ENCODE results near the gene POU5F2.

Gene POU5F2, protein sequence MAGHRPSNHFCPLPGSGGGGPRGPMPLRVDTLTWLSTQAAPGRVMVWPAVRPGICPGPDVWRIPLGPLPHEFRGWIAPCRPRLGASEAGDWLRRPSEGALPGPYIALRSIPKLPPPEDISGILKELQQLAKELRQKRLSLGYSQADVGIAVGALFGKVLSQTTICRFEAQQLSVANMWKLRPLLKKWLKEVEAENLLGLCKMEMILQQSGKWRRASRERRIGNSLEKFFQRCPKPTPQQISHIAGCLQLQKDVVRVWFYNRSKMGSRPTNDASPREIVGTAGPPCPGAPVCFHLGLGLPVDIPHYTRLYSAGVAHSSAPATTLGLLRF

DNA sequence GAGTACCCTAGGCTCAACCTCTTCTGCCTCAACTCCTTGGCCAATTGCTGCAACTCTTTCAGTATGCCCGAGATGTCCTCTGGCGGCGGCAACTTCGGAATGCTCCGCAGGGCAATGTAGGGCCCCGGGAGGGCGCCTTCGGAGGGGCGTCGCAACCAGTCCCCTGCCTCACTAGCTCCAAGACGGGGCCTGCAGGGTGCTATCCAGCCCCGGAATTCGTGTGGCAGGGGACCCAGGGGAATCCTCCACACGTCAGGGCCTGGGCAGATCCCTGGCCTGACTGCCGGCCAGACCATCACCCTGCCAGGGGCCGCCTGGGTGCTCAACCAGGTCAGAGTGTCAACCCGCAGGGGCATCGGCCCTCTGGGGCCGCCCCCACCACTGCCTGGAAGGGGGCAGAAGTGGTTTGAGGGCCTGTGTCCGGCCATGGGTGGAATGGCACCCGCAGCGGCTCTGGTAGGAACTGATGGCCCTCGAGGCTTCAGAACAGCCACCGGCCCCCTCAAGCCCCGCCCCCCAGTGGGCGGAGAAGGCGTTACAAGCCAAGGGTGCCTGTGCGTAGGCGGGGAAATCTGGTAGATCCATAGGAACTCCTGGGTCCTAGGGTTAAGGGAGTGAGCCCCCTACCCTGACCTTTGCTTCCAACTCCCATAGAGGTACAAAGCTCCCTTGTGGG, at the start of gene POU5F2:
Gene POU5F2, minus strand, starts transcription at position 465 of the 676 bp plus-strand sequence. Its CDS starts 37 bp downstream, at position 428.
- DNase-seq (ENCODE audit: low spot score): no peak

DNA sequence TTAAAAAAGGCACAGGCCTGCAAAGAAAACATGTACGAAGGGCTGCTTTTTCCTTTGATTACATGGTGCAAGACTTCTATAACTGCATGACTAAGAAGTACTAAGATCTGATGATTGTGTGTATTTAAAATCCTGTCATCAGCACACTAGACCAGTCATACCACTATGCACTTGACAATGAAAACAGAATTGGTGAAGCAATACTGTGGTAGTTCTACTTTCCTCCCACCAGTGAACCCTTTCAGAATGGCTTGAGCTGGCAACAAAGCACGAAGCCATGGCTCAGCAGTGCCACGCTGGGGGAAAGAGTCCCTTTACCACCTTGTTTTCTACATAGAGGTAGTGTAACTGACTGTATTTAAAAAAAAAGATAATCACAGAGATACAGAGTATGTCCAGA, 49.0 kb upstream of the POU5F2 start:
- peak; percentile 38 for DNase-seq (ENCODE audit: low spot score)

DNA sequence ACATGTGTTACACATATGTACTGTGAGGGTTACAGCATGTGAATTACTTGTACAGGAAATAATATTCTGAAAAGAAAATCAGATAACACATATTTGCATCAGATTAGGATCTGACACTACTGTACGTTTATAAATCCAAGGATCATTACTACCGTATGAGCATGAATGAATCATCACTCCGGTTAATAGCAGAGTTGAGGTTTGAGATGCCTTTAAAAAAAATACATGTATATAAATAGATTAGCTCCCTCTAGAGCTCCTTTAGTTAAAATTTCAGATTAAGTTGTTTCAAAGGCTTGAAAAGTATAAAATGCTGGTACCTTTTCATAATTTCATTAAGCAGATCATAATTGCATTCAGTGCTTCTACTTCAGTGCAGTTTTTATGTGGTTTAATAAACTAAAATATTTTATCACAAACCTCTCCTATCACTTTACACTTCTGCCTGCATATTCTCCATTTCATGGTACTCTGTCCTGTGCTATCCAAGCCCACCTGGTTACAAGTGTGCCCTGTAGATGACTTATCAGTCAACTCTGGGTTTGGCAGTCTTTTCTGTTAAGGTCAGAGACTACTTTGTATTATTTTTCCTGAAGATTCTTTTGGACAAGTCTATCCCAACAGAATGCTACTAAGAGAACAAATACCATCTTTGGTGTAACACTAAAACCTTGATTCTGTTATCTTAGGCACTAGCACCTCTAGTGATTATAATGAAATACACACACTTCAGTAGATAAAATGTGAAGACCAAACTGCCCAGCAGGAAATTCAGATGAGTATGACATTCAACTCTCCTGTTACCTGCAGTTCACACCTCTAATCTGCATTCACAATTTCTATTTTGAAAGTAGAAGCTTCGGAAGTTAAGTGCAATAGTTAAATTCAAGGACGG, 48.0 kb upstream of the POU5F2 start:
- DNase-seq (ENCODE audit: low spot score): peak; percentile 78

DNA sequence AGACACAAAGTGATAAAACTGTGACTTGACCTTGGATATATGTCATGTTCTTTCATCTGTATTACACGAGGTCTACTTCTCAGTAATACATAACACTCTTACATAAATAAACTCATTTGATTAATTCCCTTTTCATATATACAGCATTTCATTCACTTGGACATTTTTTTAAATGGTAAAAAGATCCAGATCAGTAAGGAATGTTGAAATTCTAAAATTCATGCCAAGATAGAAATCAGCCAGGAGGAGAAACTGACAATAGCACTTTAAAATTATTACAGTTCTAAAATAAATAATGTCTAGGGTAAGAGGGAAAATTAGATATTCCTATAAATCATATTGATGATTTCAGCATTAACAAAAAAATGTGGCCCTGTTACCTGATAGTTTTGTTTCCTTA, 46.2 kb upstream of the POU5F2 start:
- DNase-seq (ENCODE audit: low spot score): no peak

DNA sequence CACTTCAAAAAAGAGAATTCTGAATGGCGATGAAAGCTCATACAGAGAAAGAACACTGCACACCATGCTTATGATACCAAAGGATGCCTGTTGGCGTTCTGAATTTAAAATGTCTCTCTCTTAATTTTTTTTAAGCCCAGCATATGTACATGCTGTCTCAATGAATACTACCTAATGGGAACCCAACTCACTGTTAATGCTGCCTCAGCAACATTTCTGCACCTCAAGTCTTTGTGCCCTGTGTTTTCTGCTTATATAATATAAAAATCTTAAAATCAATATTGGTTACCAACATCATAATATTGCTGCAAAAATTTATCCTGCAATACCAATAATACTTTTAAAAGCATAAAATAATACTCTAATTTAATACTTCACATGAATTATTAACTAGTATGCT, 44.1 kb upstream of the POU5F2 start:
- no peak for DNase-seq (ENCODE audit: low spot score)

DNA sequence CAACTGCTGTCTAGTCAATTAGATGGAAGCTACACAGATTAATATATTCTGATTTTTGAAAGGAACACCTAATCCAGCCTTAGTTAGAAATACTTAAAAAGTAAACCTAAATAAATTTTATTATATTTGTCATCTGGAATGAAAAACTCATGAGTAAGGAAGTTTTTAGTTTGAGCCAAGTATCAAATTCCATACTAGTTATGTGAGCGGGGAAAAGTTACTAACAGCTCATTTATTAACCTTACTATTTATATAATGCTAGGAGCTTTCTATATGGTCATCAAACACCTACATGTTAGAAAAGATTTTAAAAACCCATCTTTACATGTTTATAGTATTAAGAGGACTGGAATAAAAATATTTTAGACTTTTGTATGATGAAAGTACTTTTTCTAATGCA, 41.6 kb upstream of the POU5F2 start:
- DNase-seq (ENCODE audit: low spot score): no peak

DNA sequence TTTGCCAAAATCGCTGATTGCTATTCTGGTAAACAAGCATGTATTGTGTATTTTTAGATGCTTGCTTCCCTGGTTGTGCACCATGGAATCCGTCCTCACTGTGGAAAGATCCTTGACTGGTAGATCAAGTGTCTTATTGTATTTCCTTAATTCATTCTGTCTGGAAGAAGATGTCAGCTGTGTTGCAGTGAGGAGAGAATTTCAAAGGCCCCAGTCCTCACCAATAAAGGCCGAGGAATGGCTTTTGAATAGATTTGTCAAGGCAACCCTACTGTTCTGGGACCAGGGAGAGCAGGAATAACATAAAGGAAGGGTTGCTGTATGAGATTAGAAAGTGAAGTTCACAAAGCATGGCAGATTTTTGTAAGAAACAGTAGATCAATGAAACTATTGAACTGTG, 36.2 kb upstream of the POU5F2 start:
- no peak for DNase-seq (ENCODE audit: low spot score)

DNA sequence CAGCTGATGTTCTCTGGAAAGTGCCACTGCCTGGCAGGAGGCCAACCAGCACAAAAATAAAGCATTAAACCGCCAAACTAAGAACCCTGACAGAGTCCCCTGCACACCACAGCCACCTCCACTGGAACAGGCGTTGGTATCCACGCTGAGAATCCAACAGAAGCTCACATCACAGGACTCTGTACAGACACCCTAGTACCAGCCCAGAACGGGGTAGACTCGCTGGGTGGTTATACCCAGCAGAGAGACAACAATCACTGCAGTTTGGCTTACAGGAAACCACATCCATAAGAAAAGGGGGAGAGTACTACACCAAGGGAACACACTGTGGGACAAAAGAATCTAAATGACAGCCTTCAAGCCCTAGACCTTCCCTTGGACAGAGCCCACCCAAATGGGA, 15.0 kb upstream of the POU5F2 start:
- no peak for DNase-seq (ENCODE audit: low spot score)

DNA sequence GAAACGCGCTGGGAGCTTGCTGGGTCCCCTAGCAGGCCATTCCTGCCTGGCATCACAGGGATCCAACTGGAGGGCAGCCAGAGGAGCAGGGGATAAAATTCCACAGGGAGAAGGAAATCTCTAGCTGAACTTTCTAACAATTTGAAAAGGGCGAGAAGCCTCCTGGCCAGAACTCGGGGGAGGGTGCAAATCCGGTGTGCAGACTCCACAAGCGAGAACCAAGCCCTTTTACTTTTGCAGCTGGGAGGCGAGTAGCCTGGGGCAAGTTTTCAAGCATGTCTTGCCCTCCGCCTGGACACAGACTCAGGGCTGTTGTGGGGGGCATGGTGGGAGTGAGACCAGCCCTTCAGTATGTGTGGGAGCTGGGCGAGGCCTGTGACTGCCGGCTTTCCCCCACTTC, 14.3 kb upstream of the POU5F2 start:
- no peak for DNase-seq (ENCODE audit: low spot score)

DNA sequence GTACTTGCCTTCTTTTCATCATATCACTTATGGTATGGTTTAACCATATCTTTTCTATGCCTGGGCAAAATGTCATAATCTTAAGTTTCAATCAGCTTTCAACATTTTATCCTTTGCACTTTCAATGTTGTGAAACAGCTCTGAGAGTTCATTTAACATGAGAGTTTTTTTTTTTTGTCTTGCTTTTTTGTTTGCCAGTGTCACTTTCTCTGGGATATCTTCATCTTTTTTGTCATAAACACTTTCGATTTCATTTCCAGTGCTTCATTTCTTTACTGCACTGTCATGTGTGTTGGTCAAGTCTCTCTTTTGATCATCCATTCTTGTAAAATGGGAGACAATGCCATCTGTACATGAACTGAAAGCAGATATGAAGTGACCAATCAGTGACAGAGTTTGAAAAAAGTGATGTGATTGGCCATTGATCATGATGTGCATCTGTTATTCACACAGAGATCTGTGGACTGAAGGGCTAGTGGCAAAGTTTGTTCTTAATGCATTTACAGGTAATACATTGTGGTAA, 7.5 kb upstream of the POU5F2 start:
- no peak for DNase-seq (ENCODE audit: low spot score)

DNA sequence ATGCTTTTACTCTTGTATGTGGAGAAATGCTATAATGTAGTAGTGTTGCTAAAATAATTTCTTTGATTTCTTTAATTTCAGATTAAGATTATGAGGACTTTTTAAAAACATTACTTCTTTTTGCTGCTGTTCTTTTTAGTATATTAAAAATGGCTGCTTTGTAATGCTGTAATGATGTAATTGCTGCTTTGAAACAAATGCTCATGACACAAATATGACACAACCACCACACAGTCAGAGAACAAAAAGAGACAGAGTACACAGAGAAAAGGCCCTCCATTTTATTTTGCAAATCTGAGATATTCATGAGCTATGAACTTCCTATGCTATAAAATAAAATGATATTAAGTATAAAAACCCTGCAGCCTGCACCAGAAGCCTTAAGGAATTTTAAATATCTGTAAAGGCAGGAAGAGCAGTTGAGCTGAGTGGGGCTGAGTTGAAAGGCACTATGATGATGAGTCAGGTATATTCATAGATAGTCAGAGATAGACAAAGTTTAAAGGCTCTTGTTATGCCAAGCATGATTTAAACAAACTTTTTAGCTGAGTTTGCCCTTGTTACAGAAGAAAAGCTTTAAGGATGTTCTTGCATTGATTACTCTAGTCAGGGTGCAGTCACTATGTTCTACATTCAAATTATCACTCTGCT, 5.1 kb upstream of the POU5F2 start:
- peak; percentile 67 for DNase-seq (ENCODE audit: low spot score)

DNA sequence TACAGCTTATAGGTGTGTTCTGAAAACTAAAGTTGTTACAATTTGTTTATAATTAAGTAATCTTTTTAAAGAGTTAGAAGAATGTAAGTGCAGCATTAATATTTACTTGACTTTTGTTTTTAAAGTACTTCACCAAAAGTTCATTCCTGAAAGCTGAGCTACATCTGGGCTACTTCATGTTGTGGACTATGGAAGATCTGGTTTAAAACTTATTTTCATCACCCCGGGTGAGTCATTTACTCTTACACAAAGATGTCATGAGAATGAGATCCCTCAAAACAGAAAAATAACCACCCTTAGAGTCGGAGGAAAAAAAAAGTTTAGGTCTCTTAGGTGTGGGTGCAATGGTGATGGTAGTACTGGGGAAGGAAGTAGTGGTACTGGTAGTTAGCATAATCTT, 5.1 kb downstream of the POU5F2 start:
- DNase-seq (ENCODE audit: low spot score): no peak

DNA sequence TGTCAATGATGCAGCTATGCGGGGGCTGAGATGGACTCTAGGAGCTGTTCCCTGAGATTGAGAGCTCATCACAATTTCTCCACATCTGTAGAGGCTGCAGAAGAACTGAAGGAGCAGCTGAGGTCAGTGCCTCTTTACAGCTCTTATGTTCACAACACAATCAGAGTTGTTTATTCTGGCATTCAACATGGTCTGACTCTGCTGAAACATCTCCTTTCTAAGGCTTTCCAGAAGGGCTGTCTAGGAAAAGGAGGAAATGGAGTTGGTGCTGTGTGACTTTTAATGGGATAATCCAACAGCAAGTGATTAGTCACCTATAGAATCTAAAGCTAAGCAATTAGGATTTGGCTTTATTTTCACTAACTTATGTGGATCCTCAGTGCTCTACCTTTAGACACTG, 6.0 kb downstream of the POU5F2 start:
- DNase-seq (ENCODE audit: low spot score): no peak

DNA sequence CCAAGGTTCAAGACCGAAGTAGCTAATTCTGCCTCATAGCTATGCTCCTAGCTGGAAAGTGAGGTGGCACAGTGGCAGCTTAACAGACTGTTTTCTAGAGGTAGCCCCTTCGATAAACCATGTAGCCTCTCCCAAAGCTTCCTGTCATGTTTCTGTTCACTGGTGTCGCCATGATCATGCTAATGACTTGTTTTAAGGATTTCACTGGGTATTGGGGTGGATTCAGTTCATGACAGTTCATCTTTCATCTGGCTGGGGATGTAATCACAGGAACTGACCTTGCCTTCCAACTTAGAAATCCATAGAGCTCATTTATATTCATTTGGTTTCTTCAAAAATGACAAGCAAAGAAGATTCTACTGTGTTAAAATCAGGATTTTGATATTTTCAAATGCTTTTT, 9.4 kb downstream of the POU5F2 start:
- DNase-seq (ENCODE audit: low spot score): no peak

DNA sequence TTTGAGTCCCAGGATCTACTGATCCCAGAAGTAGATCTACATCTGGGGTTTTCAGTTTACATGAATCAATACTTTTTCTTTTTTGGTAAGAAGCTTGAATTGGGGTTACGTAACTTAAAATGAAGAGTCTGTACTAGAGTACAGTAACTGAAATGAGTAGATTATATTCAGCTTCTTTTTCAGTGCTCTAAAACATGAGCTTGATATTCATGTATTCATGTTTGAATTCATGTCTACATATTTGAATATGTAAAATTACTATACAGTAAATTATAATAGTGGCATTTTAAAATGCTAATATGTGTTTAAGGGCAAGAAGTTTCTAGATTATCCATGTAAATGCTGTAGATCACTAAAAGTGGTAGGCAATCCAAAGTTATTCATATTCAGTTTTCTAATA, 14.8 kb downstream of the POU5F2 start:
- DNase-seq (ENCODE audit: low spot score): no peak

DNA sequence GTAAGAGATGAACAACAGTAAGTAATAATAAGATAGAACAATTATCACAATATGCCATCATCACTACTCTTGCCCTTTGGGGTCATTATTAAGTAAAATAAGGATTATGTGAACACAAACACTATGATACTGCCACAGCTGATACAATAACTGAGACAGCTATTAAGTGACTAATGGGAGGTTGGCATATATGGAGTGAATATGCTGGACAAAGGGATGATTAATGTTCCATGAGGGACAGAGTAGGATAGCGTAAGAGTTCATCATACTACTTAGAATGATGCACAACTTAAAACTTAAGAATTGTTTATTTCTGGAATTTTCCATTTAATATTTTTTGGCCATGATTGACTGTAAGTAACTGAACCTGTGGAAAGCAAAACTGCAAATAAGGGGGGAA, 16.6 kb downstream of the POU5F2 start:
- peak; percentile 18 for DNase-seq (ENCODE audit: low spot score)

DNA sequence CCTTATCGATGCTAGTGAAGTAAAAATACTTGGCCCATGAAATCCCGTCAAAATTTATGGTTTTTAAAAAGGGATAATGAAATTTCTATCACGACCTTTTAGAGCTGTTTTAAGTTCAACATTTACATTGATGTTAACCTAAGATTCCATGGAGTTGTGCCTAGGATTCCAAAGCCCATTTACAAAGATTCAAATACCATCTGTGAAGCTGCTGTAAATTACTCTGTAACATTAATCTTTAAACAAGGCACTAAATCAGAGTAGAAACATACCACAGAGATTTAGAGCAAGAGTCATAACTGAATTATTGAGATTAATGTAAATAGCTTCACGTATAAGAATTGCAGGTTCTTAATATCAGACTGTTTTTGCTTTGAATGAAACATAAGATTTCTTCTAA, 17.7 kb downstream of the POU5F2 start:
- DNase-seq (ENCODE audit: low spot score): no peak

DNA sequence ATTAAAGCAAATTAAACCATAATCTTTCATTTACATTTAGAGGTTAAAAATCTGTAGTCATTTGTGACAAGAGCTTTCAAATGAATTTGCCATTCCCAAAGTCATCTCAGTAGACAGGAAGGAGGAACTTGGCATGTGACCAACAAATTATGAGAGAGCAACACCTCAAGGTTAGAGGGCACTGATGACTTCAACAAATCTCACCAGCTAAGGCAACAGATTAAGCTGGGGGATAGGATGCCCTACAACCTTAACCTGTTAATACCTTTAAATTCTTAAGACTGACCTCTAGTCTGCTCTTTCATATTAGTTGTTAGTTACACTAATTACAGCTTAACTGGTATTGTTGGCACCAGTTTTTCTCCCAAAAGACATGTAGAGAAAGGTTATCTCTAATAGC, 18.4 kb downstream of the POU5F2 start:
- peak; percentile 40 for DNase-seq (ENCODE audit: low spot score)

DNA sequence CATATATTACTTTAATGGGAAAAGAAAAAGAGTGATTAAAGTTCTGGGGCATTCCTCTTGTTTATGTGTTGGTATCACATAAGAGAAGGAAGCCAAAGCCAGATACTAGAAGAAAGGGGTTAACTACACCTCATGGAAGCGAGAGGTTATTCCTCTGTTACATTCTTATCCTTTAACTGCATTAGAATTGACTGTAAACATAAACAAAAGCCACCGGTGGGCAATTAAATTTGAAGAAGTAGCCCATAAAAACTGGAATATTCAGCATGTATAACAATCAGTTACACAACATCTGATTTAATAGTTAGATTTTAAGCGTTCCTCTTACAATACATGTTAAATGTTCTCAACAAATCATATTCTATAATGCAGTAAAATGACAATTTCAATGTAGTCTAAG, 18.8 kb downstream of the POU5F2 start:
- DNase-seq (ENCODE audit: low spot score): no peak

DNA sequence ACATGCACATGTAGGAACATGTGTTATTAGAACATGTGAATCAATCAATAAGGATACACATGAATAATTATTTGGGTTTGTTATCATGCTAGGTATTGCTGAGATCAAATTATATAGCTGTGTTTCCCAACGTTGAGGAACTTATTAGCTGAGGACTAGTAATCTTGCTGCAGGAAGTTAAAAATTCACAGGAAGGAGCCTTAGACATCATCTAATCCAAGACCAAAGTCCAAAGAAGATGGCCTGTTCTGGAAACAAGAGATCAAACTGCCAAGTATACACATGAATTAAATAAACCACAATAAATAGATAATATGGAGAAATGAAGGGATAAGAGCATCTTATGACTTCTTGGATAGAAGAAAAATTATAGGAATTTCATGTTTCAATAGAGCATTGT, 19.9 kb downstream of the POU5F2 start:
- DNase-seq (ENCODE audit: low spot score): no peak

DNA sequence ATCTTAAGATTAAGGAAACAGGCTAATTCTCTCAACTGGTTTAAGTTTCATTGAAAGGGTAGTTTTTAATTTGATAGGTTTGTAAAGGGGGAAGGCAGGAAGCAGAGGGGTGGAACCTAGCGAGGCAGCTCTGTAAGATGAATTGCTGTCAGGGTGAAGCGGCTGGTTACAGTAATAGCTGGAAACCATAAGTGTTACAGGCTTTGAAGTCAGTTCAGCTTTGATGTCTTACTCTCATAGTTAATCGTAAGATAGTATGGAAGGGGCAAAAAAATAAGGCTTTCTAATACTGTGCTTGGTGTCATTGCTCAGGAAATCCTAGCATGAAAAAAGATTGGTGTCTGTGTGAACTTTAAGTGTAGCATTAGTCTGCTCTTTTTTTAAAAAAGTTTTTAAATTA, 20.3 kb downstream of the POU5F2 start:
- no peak for DNase-seq (ENCODE audit: low spot score)

DNA sequence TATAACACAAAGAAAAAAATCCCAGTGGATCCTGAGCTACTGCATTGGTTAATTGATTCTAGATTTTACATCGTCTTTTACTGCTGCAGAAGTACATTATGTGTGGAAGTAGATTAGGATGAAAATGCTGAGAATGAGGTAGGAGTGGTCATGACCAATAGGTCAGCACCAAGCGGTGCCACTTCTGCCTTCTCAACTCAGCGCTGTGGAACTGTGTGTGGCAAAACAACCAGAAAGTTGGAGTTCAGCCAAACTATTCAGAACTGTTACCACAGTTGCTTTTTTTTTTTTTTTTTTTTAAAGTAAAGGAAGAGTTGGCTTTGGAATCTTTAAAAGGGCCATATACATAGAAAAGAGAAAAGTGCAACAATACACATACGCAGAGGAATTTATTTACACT, 24.2 kb downstream of the POU5F2 start:
- DNase-seq (ENCODE audit: low spot score): no peak
